ENCODE results near the gene TRMT112.
"Not testable (repeated sequence)": the region's sequence is repeated elsewhere in the genome, so short reads cannot be mapped to it uniquely, and the experiment has no call there.

Gene TRMT112

DNA sequence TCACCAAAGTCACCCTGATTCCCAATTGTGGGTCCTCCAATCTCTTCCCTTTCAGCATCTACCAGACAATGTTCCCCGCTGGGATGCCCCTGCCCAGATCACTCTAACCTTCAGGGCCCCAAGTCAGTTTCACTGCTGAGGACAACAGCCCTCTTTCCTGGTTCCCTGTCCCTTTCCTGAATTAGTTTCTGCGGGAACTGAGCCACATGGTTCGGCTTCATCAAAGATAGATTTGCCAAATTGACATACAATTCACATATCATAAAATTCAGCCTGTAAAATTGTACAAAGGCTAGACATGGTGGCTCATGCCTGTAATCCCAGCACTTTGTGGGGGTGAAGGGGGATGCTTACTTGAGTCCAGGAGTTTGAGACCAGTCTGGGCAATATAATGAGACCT, 10.6 kb upstream of the TRMT112 start:
- no peak for DNase-seq

DNA sequence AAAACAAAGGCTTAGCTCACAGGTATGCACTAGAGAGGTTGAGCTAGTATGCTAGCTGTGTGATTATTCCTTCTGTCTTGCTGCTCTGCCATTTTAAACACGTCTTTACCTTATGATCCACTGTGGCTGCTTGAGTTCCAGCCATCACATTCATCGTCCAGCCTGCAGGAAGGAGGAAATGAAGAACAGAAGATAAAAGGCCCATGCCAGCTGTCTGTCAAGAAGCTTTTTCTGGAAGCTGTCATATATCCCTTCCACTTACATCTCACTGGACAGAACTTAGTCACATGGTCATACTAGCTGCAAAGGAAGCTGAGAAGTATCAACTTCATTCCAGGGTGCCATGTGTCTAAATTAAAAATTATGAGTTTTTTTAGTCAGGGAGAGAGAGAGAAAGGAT, 10.0 kb upstream of the TRMT112 start:
- no peak for DNase-seq

DNA sequence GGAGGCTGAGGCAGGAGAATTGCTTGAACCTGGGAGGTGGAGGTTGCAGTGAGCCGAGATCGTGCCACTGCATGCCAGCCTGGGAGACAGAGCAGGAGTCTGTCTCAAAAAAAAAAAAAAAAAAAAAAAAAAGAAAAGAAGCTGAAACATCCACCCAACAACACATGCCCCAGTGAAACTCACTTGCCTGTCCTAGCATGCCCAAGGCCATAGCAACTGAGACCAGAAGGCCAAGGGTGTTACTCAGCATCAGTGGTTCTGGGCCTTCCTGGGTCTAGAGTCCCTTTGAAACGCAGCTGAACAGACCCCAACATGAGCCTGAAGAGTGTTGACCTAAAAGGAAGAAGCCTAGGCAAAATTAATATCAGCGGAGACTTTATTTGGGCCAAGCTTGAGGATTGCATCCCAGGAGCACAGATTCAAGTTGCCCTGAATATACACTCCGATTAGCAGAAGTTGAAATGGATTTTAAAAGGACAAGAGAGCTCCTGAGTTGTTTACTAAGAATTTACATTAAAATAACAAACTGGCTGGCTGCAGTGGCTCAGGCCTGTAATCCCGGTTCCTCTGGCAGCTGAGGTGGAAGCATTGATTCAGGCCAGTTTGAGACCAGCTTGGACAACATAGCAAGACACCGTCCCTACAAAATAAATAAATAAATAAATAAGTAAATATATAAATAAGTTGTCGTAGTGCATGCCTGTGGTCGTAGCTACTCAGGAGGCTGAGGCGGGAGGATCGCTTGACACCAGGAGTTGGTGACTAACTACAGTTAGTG, 7.5 kb upstream of the TRMT112 start:
- DNase-seq, result no peak

DNA sequence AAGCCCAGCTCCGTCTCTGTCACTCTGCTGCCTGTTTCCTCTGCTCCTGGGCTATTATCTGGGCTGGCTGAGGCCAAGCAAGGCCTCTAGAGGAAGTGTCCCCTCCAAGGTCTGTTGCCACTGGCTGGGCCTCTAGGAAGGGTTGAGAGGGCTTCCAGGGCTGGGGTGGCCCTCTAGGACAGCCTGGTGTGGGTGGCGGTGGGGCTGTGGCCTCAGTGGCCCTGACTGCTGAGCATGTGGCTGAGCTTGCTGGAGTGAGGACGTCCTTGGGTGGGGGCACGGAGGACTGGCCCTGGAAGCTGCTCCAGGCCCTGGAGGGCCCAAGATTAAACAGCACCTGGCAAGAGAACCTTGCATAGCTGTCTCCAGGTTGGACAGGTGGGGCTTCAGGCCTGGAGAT, 6.6 kb upstream of the TRMT112 start:
- not testable (repeated sequence) for DNase-seq

DNA sequence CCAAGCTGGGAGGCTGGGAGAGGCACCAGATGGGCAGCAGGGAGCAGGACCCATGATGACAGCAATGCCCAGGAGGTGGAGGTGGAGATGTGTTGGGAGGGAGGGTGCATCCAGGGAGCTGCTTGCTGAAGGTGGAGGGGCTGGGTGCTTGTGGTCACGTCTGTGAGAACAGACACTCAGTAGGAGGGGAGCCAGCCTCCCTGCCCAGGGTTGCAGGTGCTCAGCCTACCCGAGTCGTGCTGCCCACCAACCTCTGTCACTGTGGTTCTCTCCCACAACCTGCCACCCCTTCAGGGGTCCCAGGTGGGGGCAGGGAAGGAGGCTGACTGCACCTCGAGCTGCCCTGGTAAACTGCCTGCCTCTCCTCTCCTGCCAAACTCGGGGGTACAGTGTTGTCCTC, 6.0 kb upstream of the TRMT112 start:
- DNase-seq, result no peak

DNA sequence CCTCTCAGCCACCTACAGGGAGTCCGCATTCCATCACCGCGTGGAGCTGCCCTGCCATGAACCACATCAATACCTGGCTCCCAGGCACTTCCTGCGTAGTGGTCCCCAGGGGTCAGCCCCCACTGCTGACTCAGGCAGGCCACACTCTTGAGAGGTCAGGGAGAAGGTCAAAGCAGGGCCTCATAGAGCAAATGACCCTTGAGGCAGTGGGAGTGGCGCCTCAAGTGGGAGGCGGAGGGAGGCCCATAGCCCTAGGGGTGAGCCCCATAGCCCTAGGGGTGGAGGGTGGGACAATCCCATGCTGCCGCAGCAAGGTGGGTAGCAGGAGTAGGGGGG, 5.5 kb upstream of the TRMT112 start:
- DNase-seq, result no peak

DNA sequence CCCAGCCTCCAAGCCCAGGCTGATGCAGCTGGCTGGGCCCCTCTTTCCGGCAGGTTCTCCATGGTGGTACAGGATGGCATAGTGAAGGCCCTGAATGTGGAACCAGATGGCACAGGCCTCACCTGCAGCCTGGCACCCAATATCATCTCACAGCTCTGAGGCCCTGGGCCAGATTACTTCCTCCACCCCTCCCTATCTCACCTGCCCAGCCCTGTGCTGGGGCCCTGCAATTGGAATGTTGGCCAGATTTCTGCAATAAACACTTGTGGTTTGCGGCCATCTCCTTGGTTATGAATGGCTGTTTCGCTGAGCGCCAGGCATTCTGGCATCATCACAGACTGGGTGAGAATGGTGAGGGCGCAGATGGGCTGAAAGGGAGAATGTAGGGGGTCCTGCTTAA, 4.2 kb upstream of the TRMT112 start:
- DNase-seq, result no peak

DNA sequence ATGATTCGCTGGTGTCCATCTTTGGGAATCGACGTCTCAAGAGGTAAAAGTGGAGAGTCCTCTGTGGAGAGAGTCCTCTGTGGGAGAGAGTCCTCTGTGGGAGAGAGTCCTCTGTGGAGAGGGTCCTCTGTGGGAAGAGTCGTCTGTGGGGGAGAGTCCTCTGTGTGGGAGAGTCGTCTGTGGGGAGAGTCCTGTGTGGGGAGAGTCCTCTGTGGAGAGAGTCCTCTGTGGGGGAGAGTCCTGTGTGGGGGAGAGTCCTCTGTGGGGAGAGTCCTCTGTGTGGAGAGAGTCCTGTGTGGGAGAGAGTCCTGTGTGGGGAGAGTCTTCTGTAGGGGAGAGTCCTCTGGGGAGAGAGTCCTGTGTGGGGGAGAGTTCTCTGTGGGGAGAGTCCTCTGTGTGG, 3.7 kb upstream of the TRMT112 start:
- DNase-seq, result no peak

DNA sequence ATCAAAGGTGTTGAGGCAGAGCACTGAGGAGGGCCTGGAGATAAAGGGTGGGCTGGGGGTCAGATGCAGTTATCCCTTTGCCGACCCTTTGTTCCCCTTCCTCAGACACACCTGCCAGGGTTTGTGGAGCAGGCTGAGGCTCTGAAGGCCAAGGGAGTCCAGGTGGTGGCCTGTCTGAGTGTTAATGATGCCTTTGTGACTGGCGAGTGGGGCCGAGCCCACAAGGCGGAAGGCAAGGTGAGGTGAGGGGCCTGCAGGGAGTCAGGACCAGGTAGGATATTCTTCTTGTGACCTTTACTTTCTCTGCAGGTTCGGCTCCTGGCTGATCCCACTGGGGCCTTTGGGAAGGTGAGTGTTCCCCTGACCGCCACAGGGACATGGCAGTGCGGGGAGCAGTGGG, 3.2 kb upstream of the TRMT112 start:
- no peak for DNase-seq

DNA sequence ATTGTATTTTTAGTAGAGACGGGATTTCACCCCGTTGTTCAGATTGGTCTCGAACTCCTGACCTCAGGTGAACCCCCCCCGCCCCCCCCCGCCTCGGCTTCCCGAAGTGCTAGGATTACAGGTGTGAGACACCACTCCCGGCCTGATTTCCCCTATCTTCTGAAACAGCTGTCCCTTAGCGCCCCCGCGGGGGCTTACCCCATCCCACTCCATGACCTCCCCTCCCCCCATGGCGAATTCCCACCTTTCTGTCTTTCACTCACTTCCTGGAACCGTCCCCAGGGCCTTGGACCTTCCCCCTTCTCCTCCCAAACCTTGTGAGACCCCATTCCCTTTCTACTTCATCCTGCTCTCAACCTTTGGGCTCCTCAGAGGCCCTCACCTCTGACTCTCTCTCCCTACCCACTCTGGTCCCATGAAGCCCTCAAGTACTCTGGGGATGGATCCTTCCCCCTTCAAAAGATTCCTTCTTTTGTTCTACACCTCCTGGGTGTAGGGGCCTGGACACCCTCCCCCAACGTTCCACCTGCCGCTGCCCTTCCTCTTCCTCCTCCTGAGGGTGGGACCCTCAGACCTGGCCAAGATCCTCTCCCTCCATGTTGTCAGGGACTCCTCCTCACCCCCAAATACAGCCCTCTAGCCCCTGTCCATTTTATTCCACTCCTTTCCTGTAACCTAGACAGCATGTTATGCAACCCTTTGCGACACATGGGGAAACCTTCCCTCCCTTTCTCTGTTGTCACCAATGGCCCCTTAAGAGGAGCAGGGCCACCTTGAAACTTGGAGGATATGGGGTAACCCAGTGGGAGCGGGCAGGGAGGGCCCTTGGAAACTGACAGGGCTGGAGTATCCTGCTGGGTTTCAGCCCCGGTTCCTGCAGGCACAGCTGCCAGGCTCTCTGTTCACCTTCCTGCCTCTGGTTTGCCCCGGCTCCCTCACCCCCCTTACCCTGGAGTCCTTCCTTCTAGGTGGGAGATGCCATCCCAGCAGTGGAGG, 1.7 kb upstream of the TRMT112 start:
- DNase-seq, result peak; percentile 40

DNA sequence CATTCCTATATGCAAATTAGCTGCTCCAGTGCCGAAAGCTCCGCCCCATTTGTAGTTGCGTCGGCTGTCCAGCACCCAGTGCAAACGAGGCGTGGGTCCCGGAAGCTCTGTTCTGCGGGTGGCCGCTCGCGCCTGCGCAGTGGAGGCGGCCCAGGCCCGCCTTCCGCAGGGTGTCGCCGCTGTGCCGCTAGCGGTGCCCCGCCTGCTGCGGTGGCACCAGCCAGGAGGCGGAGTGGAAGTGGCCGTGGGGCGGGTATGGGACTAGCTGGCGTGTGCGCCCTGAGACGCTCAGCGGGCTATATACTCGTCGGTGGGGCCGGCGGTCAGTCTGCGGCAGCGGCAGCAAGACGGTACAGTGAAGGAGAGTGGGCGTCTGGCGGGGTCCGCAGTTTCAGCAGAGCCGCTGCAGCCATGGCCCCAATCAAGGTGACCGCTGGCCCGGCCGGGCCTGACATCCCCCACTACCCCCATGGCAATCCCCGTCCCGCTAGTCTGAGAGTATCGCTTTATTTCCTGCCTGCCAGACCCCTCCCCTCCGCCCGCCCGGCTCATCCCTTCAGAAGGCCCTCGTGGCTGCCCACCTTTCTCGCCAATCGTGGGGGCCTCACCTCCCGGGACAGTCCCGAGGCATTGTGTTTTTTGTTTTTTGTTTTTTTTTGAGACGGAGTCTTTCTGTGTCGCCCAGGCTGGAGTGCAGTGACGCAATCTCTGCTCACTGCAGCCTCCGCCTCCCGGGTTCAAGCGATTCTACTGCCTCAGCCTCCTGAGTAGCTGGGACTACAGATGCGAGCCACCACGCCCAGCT, 804 bp upstream of the TRMT112 start, which contains the start of gene PRDX5:
Gene PRDX5, plus strand, starts transcription at position 161 of the 805 bp plus-strand sequence. Its CDS starts 95 bp downstream, at position 256.
- DNase-seq, result peak; percentile 96

DNA sequence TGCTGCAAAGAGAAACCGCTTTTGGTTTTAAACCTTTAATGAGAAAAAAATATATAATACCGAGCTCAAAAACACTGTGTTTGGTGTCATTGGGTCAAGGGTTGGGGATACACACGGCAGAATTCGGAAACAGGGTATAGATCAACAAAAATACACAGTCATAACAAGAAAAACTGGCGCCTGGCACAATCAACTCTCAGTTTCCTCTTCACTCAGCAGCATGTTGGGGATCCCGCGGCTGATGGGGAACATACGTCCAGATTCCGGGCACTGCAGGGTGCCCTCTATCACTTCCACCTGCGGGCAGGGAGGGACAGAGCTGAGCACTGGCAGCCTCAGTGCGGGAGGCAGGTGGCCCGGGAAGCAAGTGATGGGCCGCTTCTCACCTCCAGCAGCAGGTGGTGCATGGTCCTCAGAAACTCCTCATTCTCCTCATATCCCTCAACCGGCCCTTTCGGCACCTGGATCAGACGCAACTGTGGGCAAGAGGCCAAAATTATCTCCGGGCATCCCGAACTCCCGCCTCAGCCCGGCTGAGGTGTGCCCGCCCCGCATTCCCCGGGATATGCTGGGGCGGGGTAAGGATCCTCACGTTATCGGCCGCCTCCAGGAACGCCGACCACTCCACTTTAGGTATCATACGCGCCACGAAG, 561 bp downstream of the TRMT112 start:
- DNase-seq, result peak; percentile 55

DNA sequence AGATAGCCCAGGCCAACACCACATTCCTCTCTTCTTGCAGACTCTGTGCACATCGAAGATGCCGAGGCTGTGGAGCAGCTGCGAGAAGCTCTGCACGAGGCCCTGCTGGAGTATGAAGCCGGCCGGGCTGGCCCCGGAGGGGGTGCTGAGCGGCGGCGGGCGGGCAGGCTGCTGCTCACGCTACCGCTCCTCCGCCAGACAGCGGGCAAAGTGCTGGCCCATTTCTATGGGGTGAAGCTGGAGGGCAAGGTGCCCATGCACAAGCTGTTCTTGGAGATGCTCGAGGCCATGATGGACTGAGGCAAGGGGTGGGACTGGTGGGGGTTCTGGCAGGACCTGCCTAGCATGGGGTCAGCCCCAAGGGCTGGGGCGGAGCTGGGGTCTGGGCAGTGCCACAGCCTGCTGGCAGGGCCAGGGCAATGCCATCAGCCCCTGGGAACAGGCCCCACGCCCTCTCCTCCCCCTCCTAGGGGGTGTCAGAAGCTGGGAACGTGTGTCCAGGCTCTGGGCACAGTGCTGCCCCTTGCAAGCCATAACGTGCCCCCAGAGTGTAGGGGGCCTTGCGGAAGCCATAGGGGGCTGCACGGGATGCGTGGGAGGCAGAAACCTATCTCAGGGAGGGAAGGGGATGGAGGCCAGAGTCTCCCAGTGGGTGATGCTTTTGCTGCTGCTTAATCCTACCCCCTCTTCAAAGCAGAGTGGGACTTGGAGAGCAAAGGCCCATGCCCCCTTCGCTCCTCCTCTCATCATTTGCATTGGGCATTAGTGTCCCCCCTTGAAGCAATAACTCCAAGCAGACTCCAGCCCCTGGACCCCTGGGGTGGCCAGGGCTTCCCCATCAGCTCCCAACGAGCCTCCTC, 1.5 kb downstream of the TRMT112 start:
- DNase-seq, result not testable (repeated sequence)

DNA sequence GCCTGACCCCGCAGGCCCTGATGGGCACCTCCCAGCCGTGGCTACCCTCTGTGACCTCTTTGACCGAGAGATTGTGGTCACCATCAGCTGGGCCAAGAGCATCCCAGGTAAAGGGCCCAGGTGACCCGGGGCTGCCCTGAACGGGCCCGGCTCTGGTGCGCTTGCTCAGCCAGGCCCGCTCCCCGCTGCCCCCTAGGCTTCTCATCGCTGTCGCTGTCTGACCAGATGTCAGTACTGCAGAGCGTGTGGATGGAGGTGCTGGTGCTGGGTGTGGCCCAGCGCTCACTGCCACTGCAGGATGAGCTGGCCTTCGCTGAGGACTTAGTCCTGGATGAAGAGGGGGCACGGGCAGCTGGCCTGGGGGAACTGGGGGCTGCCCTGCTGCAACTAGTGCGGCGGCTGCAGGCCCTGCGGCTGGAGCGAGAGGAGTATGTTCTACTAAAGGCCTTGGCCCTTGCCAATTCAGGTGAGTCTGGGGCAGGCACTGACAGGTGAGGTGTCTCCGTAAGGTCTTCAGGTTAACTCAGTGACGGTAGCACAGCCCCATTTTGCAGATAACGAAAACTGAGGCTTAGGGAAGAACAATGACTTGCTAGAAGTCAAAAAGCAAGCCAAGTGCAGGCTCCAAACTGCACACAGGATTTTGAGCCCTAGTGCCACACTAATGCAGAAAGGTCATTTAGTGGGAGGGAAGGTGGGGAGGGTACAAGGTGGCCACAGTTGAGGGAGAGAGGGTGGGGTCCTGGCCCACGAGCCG, 2.4 kb downstream of the TRMT112 start:
- DNase-seq, result no peak

DNA sequence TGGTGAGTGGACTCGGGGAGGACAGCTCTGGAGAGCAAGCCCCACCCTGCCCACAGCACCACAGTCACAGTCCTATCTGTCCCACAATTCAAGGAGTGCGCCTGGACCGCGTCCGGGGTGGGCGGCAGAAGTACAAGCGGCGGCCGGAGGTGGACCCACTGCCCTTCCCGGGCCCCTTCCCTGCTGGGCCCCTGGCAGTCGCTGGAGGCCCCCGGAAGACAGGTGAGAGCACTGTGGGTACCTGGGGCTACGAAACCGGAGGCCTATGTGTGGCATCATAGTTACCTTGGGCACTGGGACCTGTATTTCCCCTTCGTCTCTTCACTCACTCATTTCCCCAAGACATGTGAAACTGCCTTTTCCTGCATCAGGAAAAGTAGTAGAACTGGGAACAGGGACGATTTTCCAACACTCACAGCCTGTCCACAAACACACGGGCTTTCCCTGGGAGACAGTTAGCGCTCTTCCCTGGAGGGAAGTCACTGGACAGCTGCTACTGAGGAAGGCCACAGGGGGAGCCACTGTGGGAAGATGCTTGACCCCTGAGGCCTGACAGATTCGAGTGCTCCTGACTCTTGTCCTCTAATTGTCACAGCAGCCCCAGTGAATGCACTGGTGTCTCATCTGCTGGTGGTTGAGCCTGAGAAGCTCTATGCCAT, 3.1 kb downstream of the TRMT112 start:
- peak; percentile 36 for DNase-seq

DNA sequence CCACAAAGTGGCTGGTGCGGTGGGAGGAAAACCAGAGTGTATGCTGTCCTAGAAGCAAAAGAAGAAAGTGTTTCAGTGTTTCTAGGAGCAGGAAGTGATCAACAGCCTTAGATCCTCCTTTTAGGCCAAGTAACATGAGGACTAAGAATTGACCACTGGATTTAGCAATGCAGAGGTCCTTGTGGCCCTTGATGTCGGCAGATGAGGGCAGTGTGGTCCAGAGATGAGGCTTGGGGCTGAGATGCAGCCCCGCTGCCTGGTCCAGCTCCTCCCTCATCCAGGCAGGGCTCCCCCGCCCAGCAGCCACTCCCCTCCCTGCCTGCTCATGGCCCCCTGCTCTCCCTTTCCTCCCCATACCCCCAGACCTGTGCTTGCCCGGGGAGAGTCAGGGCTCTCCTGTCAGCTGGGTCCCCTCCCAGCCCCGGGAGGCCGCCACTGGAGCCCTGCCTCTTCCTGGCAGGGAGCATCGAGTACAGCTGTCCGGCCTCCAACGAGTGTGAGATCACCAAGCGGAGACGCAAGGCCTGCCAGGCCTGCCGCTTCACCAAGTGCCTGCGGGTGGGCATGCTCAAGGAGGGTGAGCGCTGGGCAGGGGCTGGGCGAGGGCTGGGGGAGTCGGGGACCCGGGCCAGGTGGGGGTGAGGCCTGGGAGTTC, 3.7 kb downstream of the TRMT112 start:
- DNase-seq, result no peak

DNA sequence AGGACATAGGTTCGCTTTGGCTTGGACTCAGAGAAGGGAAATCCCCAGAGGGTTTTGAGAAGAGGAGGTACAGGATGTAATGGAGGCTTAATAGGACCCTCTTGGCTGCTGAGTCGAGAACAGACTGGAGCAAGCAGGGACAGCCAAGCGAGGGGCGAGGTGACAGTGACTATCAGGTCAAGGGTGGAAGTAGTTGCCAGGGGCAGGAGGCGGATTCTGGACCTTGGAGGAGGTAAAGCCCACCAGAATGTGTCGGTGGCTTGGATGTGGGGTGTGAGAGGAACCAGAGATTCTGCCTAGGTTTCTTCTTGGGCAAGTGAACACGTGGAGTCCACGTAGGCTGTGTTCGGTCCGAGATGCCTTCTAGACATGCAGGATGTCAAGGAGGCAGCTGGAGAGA, 4.4 kb downstream of the TRMT112 start:
- DNase-seq, result no peak

DNA sequence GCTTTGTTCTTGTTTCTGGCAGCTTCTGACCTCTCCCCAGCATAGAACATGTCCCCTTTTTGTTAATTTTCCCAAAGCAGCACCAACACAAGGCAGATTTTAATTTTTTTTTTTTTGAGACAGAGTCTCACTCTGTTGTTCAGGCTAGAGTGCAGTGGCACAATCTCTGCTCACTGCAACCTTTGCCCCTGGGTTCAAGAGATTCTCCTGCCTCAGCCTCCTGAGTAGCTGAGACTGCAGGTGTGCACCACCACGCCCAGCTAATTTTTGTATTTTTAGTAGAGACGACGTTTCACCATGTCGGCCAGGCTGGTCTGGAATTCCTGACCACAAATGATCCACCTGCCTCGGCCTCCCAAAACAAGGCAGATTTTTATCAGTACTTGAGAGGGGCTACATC, 9.6 kb downstream of the TRMT112 start:
- not testable (repeated sequence) for DNase-seq

DNA sequence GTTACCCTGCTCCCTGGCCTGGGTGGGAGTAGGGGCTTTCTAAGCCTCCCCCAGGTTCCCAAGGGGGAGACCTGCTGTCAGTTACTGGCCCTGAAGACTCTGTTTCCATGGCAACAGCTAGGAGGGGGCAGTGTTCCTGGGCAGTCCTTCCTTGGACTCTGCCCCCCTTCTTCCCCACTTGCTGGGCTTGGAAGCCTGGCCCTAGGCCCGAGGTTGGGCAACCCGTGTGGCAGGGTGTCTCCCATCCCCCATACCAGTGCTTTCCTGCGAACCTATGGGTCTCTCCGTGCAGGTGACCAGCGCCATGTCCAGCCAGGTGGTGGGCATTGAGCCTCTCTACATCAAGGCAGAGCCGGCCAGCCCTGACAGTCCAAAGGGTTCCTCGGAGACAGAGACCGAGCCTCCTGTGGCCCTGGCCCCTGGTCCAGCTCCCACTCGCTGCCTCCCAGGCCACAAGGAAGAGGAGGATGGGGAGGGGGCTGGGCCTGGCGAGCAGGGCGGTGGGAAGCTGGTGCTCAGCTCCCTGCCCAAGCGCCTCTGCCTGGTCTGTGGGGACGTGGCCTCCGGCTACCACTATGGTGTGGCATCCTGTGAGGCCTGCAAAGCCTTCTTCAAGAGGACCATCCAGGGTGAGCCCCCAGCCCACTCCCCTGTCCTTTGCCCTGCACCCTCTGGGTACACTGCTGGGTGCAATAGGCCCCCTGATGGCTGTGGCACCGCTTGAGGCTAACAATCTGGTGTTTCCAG, 10.3 kb downstream of the TRMT112 start:
- DNase-seq, result no peak
